IMR-90 (cell line): ENCODE results near the gene URB1. TPM values are rescaled to one million over a fixed set of nuclear protein-coding genes. Genes with fewer than 3 reads are reported as not detected.

Experiments used
- ATAC-seq: fragments of 200-7000 bp; cut with Tn5 transposase; 2 replicates; pipeline ENCODE4 v1.9.1; 2020; ENCODE audit warnings: low read depth, mild to moderate bottlenecking, moderate library complexity
- Bru-seq: library from RNA; stranded (reverse); fragments of 400-500 nt; gene quantifications from one replicate; lab custom pipeline; 2021; lab: Mats Ljungman, UMichigan
- BruChase-seq, 2 experiments: library from RNA; stranded (reverse); fragments of 400-500 nt; gene quantifications; one replicate each; lab custom pipeline; 2021; lab: Mats Ljungman, UMichigan
- BruUV-seq: library from RNA; stranded (reverse); fragments of 400-500 nt; replicated peaks from 2 replicates; lab custom pipeline; 2021; lab: Mats Ljungman, UMichigan
- CTCF ChIA-PET: fragments of 300-600 bp; formaldehyde crosslinking; extraction: SDS; loops from one replicate; lab custom pipeline; 2021; ENCODE audit warnings: antibody characterized with exemption; lab: Yijun Ruan, JAX
- POLR2A ChIA-PET: fragments of 300-600 bp; sonication (Branson Sonifier 250); formaldehyde crosslinking; loops from one replicate; lab custom pipeline; 2022; ENCODE audit warnings: antibody characterized with exemption; ENCODE audit not compliant: unreplicated experiment; lab: Charles Lee
- DNase-seq: peaks from one replicate; pipeline ENCODE4 v3.0.0; 2013
- H2AFZ ChIP-seq: replicated peaks from 2 replicates; pipeline ENCODE3; 2013; ENCODE audit warnings: low read length, mild to moderate bottlenecking; ENCODE audit not compliant: poor library complexity
- H2AK5ac ChIP-seq: 2 replicates; pipeline ENCODE4 v1.6.1; 2013; ENCODE audit warnings: low read depth, low read length, inconsistent platforms
- H2AK9ac ChIP-seq: replicated peaks from 2 replicates; pipeline ENCODE3; 2013; ENCODE audit warnings: mild to moderate bottlenecking, low read depth, low read length, moderate library complexity; ENCODE audit not compliant: poor library complexity
- H2BK120ac ChIP-seq: 2 replicates; pipeline ENCODE4 v1.6.1; 2013; ENCODE audit warnings: low read depth, low read length, inconsistent platforms
- H2BK15ac ChIP-seq: 3 replicates; pipeline ENCODE4 v1.6.1; 2013; ENCODE audit warnings: low read depth, low read length, inconsistent platforms
- H2BK20ac ChIP-seq: 2 replicates; pipeline ENCODE4 v1.6.1; 2013; ENCODE audit warnings: low read depth, mild to moderate bottlenecking, inconsistent platforms, low read length, moderate library complexity
- H2BK5ac ChIP-seq: 2 replicates; pipeline ENCODE4 v1.6.1; 2013; ENCODE audit warnings: mild to moderate bottlenecking, low read depth, low read length, inconsistent platforms; ENCODE audit not compliant: poor library complexity, severe bottlenecking
- H3K14ac ChIP-seq: replicated peaks from 2 replicates; pipeline ENCODE4 v1.6.1; 2013; ENCODE audit warnings: low read depth, low read length, inconsistent platforms
- H3K18ac ChIP-seq: 2 replicates; pipeline ENCODE4 v1.6.1; 2013; ENCODE audit warnings: low read depth, low read length, control low read depth
- H3K23ac ChIP-seq: 2 replicates; pipeline ENCODE4 v1.6.1; 2013; ENCODE audit warnings: low read depth, low read length, inconsistent platforms
- H3K27ac ChIP-seq: 2 replicates; pipeline ENCODE4 v1.5.1; 2013; ENCODE audit warnings: mild to moderate bottlenecking, control low read depth, low read length; ENCODE audit not compliant: insufficient read depth
- H3K27me3 ChIP-seq: 2 replicates; pipeline ENCODE4 v1.6.1; 2013; ENCODE audit warnings: low read length; ENCODE audit not compliant: control insufficient read depth, insufficient read depth
- H3K36me3 ChIP-seq: 2 replicates; pipeline ENCODE4 v1.6.1; 2013; ENCODE audit warnings: low read length, mixed read lengths; ENCODE audit not compliant: control insufficient read depth, insufficient read depth
- H3K4ac ChIP-seq: 2 replicates; pipeline ENCODE4 v1.6.1; 2013; ENCODE audit warnings: low read depth, low read length, inconsistent platforms
- H3K4me1 ChIP-seq: 2 replicates; pipeline ENCODE4 v1.6.1; 2013; ENCODE audit warnings: low read length, mixed read lengths; ENCODE audit not compliant: control insufficient read depth, insufficient read depth
- H3K4me2 ChIP-seq: 2 replicates; pipeline ENCODE4 v1.6.1; 2013; ENCODE audit warnings: low read depth, mild to moderate bottlenecking, control low read depth, low read length, moderate library complexity
- H3K4me3 ChIP-seq: 2 replicates; pipeline ENCODE4 v1.5.1; 2013; ENCODE audit warnings: low read depth, mild to moderate bottlenecking, control low read depth, low read length, moderate library complexity; ENCODE audit not compliant: insufficient read depth
- H3K56ac ChIP-seq: 2 replicates; pipeline ENCODE4 v1.6.1; 2013; ENCODE audit warnings: low read length, inconsistent platforms; ENCODE audit not compliant: insufficient read depth; ENCODE audit errors: extremely low read depth
- H3K79me1 ChIP-seq, 2 experiments: 2 replicates each; pipeline ENCODE4 v1.6.1; 2013; ENCODE audit warnings: low read length in 2 of 2, inconsistent platforms in 1 of 2, low read depth in 1 of 2
- H3K9ac ChIP-seq: 2 replicates; pipeline ENCODE4 v1.6.1; 2013; ENCODE audit warnings: low read depth, low read length, control low read depth
- H3K9me1 ChIP-seq: 2 replicates; pipeline ENCODE4 v1.6.1; 2013; ENCODE audit warnings: low read length, inconsistent platforms; ENCODE audit not compliant: insufficient read depth
- H3K9me3 ChIP-seq: 2 replicates; pipeline ENCODE4 v1.6.1; 2013; ENCODE audit warnings: low read length; ENCODE audit not compliant: control insufficient read depth, insufficient read depth
- H4K20me1 ChIP-seq: 2 replicates; pipeline ENCODE4 v1.6.1; 2013; ENCODE audit warnings: low read length, inconsistent platforms; ENCODE audit not compliant: insufficient read depth
- H4K5ac ChIP-seq: 2 replicates; pipeline ENCODE4 v1.6.1; 2013; ENCODE audit warnings: mild to moderate bottlenecking, low read depth, low read length, control low read depth
- H4K8ac ChIP-seq, 2 experiments: 2 replicates each; pipeline ENCODE4 v1.6.1; 2013; ENCODE audit warnings: low read depth in 2 of 2, low read length in 2 of 2, control low read depth in 1 of 2, inconsistent platforms in 1 of 2
- H4K91ac ChIP-seq: 2 replicates; pipeline ENCODE4 v1.6.1; 2013; ENCODE audit warnings: low read depth, low read length, inconsistent platforms; ENCODE audit not compliant: insufficient read depth
- ELK1 ChIP-seq: fragments of 150-350 bp; IDR thresholded peaks from 2 replicates; pipeline ENCODE4 v1.6.1; 2016; ENCODE audit warnings: low read depth, mild to moderate bottlenecking, low read length, moderate library complexity, borderline replicate concordance
- FOS ChIP-seq: fragments of 150-350 bp; IDR thresholded peaks from 2 replicates; pipeline ENCODE4 v1.6.1; 2016; ENCODE audit warnings: low read depth, low read length
- MXI1 ChIP-seq: IDR thresholded peaks from 2 replicates; pipeline ENCODE4 v1.6.1; 2012; ENCODE audit warnings: low read depth, mild to moderate bottlenecking, low read length, moderate library complexity, borderline replicate concordance
- POLR2A ChIP-seq: IDR thresholded peaks from 2 replicates; pipeline ENCODE4 v1.6.1; 2012; ENCODE audit warnings: mild to moderate bottlenecking, low read depth, low read length
- RAD21 ChIP-seq: IDR thresholded peaks from 2 replicates; pipeline ENCODE4 v1.6.1; 2012; ENCODE audit warnings: low read length, improper control_type of control experiment
- RFX5 ChIP-seq: IDR thresholded peaks from 2 replicates; pipeline ENCODE4 v1.8.0; 2012; ENCODE audit warnings: low read depth, mild to moderate bottlenecking, low read length, moderate library complexity
- WGBS, 2 experiments: methylation state at CpG; one replicate each; pipeline versions ENCODE4 v1.1.5 to v1.1.7; 2013; ENCODE audit warnings: missing lambda C conversion rate in 2 of 2; ENCODE audit not compliant: insufficient read length in 1 of 2; ENCODE audit errors: extremely low coverage in 2 of 2; 5-methylcytosine and 5-hydroxymethylcytosine counted together
- dilution Hi-C: fragments of 300-500 bp; cut with HindIII; formaldehyde crosslinking; loops from one replicate; pipeline ENCODE4 v1.14.3; 2018; ENCODE audit warnings: low sequenced_read_pairs; ENCODE audit not compliant: unreplicated experiment
- in situ Hi-C: fragments of 300-500 bp; cut with MboI; formaldehyde crosslinking; loops from 3 replicates; pipeline ENCODE4 v1.14.3; 2019; ENCODE audit warnings: low sequenced_read_pairs, inconsistent platforms, mixed read lengths
- intact Hi-C: fragments of 100-400 bp; cut with micrococcal nuclease; formaldehyde crosslinking; loops from 2 replicates; pipeline ENCODE4 v1.10.0; 2022
- long read RNA-seq: library from polyadenylated mRNA; unstranded; transcript quantifications from one replicate; pipeline ENCODE4 v2.0.0, GENCODE V29; 2021; ENCODE audit not compliant: unreplicated experiment
- polyA plus RNA-seq, 3 experiments: library from polyadenylated mRNA; depleted of rRNA; stranded (reverse); fragments of >200 nt; gene quantifications; 2 replicates each; pipeline ENCODE4 v1.2.3, GENCODE V29; 2012; ENCODE audit warnings: low replicate concordance in 1 of 3
- total RNA-seq: library from RNA; depleted of rRNA; stranded (reverse); fragments of >200 nt; gene quantifications from 2 replicates; pipeline ENCODE4 v1.2.3, GENCODE V29; 2012; rRNA removed

URB1 gene
- total RNA-seq (12.7 and 14.2 TPM in 2 replicates), polyA plus RNA-seq (2012; rRNA removed) (9.2 and 9.7 TPM in 2 replicates), Bru-seq, nascent RNA (percentile 82 among the genes with signal in this experiment), BruChase-seq, experiment 1, labeled RNA remaining after a 6-hour chase (percentile 73 among the genes with signal in this experiment), BruChase-seq, experiment 2, labeled RNA remaining after a 2-hour chase (percentile 76 among the genes with signal in this experiment)
- polyA plus RNA-seq (2012; cell fraction: cytosol; rRNA removed): 3.4 and 4.1 TPM in 2 replicates
- 12.4 and 16.0 TPM in 2 replicates for polyA plus RNA-seq (2012; cell fraction: nucleus; rRNA removed; ENCODE audit: low replicate concordance)
- long read RNA-seq, partial matches to known transcripts: 33 of 37 reads
- long read RNA-seq, other reads (novel, unspliced or antisense): 4 of 37 reads

- Histone ChIP-seq H3K14ac (peak within 1 kb of the TSS; percentile 80), H2BK20ac (no peak within 1 kb of the TSS), H4K8ac (peak within 1 kb of the TSS; percentile 95 to 99), H3K4me2 (peak within 1 kb of the TSS; percentile 95), H2BK15ac (no peak within 1 kb of the TSS), H4K5ac (peak within 1 kb of the TSS; percentile 92), H3K79me1 (peaks cover 10 to 44% of the 10 kb centered on the region in 2 experiments; a peak in 3 of 4 replicates), H3K9ac (peak within 1 kb of the TSS; percentile 83), H3K23ac (peak within 1 kb of the TSS; percentile 95), H3K56ac (no peak within 1 kb of the TSS), H2BK120ac (peak within 1 kb of the TSS; percentile 16; the same call in 1 of the 2 replicates), H2AFZ (peak within 1 kb of the TSS; percentile 93), H3K4me3 (peak within 1 kb of the TSS; percentile 95), H4K91ac (peak within 1 kb of the TSS; percentile 67; the same call in 1 of the 2 replicates), H3K4me1 (peaks cover 8% of the 10 kb centered on the region), H3K9me1 (peaks cover 3% of the 10 kb centered on the region), H3K4ac (peak within 1 kb of the TSS; percentile 87), H2BK5ac (peak within 1 kb of the TSS; percentile 14), H3K18ac (peak within 1 kb of the TSS; percentile 25; the same call in 1 of the 2 replicates), H4K20me1 (peaks cover 33% of the 10 kb centered on the region), H2AK5ac (peak within 1 kb of the TSS; percentile 70), H3K36me3 (peaks cover 5% of the 10 kb centered on the region; the same call in 1 of the 2 replicates), H2AK9ac (peak within 1 kb of the TSS; percentile 98), H3K27me3 (no peaks in the 10 kb centered on the region), H3K27ac (peak within 1 kb of the TSS; percentile 67), H3K9me3 (no peaks in the 10 kb centered on the region)
- intact Hi-C loops: no loop called here
- dilution Hi-C loops: no loop called here
- ChIA-PET CTCF (interaction anchor here (0.9 to 1.5 kb wide), 4 partner anchors 9 to 176 kb away, joined by 3 to 4 read pairs (median 3); no protein-coding TSS in a partner anchor), POLR2A (no interaction called here)
- no peak for TF ChIP-seq RAD21
- TF ChIP-seq FOS: no peak
- no peak; the same call in 1 of the 2 replicates for TF ChIP-seq POLR2A
- TF ChIP-seq RFX5: no peak
- TF ChIP-seq ELK1: no peak
- TF ChIP-seq MXI1: peak; percentile 100
- in situ Hi-C loops: loop anchor here (25.0 kb wide), 1 partner anchor 344 kb away; the partner anchor contains the start of gene SYNJ1
- peak; percentile 65 for DNase-seq
- WGBS, 2 experiments: 7% methylated on average over 25 of the region's 59 CpGs; no CpG with 5 or more reads in 1 of the 2 experiments
- no TSS peak for BruUV-seq
- peak; percentile 97 for ATAC-seq
Measured at GRCh38 chr21:32392880-32393676, at the start of gene URB1. URB1 (minus strand) TSS chr21:32393012; CDS start chr21:32392910, 102 bp downstream.
